ENCODE measurements around the gene HOXA13.
A peak's percentile ranks its signal among the peaks of the same experiment; 100 is the strongest.

Gene HOXA13

DNA sequence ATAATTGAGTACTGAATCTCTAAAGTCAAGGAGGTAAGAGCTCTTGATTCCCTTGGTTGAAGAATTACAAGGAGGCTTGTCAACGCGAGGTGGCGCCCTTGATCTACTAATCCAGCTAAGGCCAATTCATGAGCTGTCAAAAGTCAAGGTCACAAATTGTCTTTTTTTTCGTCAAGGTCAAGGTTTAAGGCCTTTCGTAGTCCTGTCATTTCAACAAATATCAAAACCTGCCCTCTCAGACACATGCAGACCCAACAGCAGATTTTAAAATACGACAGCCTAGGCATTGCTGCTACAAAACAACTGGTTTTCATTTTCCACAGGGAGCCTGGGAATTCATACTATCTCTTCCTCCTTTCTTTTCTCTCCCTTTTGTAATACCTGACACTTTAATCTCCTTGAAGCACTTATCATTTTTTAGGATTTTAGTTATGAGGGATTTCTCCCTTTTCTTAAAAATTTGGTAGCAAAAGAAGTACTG, 3.6 kb downstream of the HOXA13 start:
- H3K27ac ChIP-seq: no peak overlapping the region
- no peak overlapping the region for H3K4me3 ChIP-seq

DNA sequence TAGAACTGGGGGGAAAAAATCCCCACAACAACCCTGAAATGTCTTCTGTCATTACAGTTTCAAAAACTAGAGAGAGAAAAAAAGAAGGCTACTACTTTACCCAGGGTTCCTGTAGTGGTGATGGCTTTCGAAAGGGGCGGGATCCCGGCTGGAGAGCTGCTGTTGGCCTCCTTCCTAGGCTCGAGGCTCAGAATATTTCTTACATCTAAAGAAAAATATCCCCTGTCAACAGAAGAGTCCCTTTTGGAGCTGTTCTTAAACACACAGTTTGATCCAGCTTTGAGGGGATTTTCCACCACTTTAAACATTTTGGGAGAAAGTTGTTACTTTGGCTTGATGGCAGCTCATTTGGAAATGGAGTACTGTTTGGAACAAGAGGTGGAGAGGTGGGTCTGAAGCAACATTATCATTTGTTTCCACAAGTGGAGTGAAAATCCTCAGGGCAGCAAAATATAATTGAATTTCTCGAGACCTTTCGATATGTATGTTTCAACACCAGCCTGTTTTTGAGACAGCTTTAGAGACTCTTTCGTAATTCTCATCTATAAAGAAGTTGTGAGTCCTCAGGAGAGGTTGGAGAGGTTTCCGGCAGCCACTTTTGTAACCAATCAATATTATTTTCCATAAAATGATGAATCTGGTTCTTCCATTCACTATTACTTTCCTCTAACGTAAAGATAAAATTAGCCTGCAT, 5.1 kb downstream of the HOXA13 start:
- H3K27ac ChIP-seq: peak overlapping the region in 1 of 21 experiments; percentile 14

DNA sequence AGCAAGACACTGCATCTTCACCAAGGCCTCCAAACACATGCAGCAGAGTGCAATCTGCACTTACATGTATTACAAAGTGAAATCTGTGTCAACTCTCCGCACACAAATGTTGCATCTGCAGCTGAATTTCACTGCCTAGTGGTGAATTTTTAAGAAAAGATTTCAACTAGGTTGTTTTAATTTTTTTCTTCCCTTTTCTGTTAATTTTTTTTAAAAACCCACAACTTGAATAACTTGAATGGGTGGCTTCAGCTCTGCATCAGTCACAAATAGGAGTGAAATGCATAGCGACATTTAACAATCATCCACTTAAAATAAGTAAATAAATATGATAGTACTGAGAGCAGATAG, 5.9 kb downstream of the HOXA13 start:
- Histone ChIP-seq H3K4me3 (peak overlapping the region in 1 of 7 experiments; percentile 28), H3K27ac (peak overlapping the region in 2 of 21 experiments; percentile 67)

More for the DNA sequence above, 5.1 kb downstream of the HOXA13 start:
- no peak overlapping the region for H3K4me3 ChIP-seq

DNA sequence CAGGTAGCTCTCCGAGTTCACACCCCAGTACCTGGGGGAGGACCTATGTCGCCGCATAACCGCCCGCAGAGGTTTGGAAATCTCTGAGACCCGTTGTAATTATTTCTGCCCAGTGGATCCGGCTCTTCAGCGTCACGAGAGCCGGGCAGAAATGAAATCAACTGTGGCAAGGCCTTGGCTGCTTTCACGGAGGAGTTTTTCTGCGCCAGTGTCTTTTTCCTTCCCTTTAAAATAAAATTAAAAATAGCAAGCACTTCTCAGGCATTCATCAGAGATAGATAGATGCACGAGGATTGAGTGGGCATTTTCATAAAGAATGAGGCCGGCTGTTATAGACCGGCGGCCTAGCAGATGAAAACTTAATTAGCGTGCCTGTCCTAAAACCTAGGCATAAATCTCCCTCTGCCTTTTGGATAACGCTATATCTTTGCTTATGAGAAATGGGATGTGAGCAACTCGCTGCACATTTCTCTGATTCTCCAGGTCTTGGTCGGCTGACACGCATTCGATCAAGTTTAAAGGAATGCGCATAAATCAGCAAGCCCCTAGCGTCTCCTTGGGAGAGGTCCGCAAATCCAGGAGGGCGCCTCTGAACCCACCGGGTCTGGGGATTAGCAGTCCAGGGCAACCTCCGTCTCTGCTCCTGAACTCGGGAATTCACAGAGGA, 6.4 kb downstream of the HOXA13 start:
- Histone ChIP-seq H3K4me3 (peak overlapping the region in 6 of 7 experiments; percentile 14 to 33 (median 19)), H3K27ac (peak overlapping the region in 5 of 21 experiments; percentile 47 to 78 (median 67))

DNA sequence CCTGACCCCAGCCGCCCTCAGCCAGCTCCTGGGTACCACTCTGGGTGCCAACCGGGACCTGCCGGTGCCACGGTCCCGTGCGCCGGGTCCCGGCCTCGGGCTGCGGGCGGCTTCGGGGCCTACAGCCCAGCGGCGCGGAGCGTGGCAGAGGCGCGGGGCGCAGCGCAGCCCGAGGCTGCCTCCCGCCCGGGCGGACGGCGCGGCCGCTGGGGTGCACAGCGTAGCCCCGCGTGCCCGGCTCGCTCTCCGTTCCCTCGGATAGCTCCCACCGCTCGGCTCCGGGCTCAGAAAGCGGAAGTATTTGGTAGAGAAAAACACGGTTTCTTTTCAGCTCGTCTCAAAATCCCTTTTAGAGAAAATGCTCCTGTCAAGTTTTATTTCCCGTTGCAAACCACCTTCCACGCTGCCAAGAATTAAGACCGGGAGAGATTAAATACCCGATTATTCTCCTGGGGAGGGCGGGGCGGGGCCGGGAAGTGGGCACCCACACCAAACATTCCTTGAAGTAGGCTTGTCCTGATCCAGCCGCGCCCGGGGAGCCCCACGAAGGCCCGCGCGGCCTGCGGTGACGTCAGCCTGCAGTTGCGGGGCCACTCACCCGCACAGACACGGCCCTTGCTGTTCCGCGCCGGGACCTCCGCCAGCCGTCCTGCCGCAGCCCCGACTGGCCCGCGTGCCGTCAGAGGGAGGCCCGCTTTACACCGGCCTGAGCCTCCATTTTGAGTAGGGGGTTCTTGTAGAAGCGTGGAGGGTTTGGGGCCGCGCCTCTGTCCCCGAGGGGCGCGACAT, 7.2 kb downstream of the HOXA13 start:
- Histone ChIP-seq H3K27ac (peak overlapping the region in 6 of 21 experiments; percentile 32 to 78 (median 67)), H3K4me3 (peak overlapping the region; percentile 14 to 33 (median 20))

DNA sequence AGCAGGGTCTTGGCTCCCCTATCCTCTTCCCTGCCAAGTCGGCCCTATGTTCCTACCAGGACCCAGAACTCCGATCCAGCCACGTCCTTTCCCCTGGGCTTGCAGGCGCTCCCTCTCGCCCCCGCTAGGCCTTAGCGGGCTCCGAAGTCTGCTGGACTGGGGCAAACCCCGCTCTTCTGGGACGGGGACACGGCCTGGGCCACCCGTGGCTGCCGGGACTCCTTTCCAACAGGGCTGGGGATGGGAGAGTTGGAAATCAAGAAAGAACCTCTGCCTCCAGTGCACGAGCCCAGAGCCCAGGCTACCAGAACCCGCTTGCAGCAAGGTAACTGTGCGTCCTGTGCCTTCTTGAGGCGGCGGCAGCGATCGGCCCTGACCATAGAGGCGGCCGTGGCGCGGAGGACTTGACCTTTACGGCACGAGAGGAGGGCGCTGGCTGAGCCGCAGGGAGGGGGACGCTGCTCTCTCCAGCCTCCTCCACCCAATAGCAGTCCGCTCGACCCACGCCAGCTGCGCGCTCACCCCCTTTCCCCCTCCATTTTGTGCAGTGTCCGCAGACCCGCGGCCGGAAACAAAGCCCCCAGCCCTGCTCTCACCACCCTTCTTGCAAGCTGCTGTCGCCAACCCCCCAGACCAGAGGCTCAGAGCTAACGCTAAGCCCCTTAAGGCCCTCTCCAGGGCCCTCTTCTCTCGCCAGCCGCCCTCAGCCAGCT, 7.9 kb downstream of the HOXA13 start:
- Histone ChIP-seq H3K4me3 (peak overlapping the region in 4 of 7 experiments; percentile 18 to 33 (median 25)), H3K27ac (peak overlapping the region in 4 of 21 experiments; percentile 67 to 78 (median 70))

DNA sequence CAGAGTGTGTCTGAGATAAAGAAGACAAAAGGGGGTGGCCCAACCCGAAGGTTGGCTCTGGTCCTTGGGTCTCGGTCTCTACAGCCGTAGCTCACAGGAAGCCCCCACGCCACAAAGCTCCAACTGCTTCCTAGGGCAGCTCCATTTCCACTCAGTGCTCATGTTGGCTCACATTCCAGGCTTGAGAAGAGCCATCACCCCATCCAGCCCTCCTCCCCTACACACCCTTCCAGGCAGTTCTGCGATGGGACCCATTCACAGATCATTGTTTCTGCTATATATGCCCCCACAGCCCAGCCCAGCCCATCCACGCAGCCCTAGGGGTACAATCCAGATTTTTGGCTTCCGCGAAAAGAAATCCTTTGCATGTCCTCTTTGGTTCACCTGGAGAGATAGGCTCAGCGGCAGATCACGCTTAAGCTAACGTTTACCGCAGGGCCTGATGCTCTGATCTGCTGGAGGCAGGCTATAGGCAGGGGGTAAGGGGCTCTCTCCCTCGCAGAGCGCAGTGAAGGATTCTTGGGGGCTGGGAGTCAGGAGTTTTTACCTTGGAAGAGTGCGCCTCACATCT, 8.6 kb downstream of the HOXA13 start:
- no peak overlapping the region for H3K4me3 ChIP-seq
- peak overlapping the region in 3 of 21 experiments; percentile 67 to 78 (median 72) for H3K27ac ChIP-seq

DNA sequence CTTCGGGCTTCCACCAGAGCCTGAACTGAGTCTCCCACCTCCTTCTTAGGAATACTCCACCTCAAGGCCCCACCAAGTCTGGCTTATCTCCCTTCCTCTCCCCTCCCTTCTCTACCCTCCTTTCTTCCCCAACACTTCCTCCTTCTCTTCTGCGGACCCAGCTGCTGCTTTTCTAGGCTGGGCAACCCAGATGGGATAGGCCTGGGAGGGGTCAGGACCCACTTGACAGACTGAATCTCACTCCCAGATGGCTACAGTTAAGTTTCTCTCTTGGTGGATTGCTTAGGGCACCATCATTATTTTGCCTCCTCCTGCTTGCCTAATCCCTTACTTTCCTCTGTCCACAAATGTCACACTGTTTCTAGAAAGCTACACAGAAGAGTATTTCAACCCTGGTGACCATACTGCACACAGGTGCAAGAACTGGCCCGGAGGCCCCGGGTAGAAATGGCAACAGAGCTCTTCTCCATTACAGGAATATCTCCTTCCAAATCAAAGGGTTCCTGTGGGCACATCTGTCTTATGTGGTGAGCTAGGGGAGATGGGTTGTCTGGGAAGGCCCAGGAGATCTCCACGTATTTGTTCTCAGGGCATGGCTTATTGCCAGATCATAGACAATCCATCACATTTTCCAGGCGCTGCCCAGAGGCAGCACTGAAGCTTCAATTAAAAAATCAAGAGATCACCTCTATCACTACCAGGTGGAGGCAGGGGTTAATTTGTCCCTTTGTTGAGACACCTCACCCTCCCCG, 9.7 kb downstream of the HOXA13 start:
- Histone ChIP-seq H3K4me3 (no peak overlapping the region), H3K27ac (peak overlapping the region in 2 of 21 experiments; percentile 2 to 64)

DNA sequence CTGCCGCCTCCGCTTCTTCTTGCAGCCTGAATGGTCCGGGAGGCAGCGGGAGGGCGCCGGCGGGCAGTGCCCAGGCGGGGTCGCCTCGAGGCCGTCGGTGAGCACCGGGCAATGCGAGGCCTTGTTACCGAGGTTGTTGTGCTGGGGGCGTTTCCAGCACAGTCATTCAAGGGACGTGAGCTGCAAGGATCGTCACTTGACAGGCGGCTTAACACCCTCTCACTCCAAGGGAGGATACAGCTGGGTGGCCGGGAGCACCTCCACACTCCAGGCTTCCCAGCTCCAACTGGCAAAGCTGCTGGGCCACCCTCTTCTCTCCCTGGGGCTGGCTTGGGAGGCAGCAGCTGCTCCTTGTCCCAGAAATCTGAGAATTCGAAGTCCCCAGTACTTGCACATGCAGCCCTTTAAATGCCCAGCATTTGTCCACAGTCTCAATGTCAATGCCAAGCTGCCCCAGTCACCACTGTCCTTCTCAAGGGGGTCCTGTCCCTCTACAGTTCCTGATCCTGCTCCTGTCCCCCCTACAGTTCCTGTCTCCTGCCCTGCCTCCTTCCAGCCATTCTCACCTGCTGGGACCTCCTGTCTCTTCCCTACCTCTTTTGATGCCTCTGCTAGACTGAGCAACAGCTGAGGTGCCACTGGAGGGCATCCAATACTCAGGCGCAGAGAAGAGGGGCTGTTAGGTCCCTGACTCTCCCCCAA, 10.4 kb downstream of the HOXA13 start:
- Histone ChIP-seq H3K4me3 (peak overlapping the region in 1 of 7 experiments; percentile 15), H3K27ac (peak overlapping the region in 5 of 21 experiments; percentile 51 to 78 (median 67))

DNA sequence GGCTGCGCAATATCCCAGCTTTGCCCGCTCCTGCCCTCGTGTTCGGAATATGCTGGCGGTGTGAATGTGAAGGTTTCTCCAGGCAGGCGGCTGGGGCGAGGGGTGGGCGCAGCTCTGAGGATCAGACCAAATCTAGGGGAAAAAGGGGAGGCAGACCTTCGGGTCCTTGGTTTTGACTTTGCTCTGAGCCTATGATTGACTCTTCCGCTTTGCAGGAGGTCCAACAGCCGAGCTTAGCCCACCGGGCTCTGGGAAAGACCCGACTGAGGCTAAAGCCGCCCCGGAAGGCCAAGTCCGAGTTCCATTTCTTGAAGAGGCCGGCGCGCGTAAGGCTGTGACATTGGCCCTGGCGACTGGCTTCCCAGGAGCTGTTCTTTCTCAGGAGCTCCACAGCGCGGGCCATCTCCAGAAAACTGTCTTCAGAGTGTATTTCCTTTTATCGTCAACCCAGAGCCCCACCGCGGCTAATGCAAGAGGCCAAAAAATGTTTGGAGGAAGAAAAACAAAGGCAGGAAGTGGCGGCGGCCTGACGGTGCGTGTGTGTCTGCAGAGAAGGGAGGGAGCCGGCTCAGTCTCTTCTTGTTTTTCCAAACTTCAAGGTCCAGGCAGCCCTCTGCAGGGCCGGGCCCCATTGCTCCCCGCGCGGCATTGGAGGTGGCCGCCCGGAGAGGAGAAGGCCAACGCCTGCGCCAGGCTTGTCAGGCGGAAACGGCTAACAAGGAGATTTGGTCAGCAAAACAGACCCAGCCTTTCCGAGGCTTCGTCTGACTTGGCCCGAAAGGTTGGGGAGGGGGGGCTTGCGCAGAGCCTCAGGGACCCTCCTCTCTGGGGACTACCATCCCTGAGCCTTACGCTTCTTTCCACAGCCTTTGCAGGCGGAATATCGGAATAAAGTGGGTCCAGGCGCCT, 11.3 kb downstream of the HOXA13 start:
- Histone ChIP-seq H3K4me3 (peak overlapping the region in 5 of 7 experiments; percentile 1 to 15 (median 6)), H3K27ac (peak overlapping the region in 6 of 21 experiments; percentile 3 to 78 (median 66))

DNA sequence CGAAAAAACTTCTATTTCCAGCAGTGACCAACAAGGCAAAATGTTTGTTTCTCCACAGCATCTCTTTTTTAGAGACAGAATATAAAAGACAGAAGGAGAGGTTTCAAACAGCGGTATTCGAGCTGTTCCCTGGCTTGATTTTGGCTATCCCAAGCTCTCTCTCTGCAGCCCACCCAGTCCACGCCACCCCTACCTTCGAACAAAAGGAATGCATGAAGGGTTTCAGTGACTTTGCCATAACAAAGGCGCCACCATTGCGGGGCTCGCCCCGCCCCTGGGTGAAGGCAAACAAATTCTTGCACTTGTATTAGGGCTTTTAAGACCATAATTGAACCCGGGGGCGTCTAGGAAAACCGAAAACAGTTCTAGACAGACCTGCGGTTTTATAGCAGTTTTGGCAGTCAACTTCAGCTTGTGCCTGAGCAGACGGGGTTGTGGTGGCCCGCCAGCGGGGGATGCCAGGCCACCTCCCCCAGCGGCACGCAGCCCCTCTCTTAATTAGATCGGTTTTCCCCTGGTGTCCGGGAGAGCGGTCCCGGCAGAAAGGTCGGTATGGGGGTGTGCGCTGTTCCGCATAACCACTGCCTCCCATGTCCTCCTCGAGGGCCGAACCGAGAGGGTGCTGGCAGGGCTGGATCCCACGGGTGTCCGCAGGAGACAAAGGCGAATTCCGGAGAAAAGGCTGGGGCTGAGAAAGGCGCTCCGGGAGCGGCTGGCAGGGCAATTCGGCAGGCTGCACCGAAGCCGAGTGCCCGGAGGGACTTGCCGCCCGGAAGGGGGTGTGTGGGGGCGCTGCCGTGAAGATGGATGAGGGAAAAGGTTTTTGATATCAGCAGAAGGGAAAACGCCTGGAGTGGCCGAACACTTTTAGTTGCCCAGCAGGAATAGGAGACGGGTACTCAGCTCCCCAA, 12.2 kb downstream of the HOXA13 start:
- Histone ChIP-seq H3K4me3 (peak overlapping the region in 4 of 7 experiments; percentile 3 to 15 (median 8)), H3K27ac (peak overlapping the region in 6 of 21 experiments; percentile 3 to 78 (median 66))

DNA sequence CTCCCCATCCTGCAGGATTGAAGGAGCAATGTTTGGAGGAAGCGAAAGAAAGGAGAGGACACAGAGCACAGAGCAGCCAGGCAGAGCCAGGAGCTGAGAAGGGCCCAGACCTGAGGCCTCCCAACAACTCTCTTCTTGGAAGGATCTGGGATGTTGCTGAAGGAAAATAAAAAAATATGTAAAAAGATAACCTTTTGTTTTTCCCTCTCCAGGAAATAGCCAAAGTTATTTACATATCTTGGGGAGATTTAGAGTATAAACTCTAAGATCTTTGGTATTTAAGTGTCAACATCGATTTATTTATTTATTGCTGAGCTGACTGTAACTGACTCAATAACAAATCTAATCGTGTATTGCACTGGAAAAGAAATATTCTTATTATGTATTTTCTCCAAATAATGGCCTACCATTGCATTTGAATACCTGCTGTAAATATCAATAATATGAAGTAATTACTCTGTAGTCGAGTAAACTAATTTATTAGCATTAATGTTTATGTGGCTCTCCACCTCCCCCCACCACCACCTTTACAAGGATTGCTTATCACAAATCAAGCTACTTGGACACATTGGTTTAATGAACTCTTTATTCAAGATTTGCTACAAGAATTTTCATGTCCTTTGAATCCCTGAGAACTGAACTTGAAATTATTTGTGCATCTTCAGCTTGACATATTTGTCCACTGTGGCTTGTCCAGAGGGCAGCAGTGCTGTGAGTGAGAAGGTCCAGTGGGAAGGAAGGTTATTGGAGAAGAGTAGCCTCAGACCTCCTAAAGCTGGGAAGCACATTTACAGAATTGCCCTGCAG, 13.0 kb downstream of the HOXA13 start:
- Histone ChIP-seq H3K4me3 (no peak overlapping the region), H3K27ac (peak overlapping the region in 5 of 21 experiments; percentile 25 to 81 (median 74))

DNA sequence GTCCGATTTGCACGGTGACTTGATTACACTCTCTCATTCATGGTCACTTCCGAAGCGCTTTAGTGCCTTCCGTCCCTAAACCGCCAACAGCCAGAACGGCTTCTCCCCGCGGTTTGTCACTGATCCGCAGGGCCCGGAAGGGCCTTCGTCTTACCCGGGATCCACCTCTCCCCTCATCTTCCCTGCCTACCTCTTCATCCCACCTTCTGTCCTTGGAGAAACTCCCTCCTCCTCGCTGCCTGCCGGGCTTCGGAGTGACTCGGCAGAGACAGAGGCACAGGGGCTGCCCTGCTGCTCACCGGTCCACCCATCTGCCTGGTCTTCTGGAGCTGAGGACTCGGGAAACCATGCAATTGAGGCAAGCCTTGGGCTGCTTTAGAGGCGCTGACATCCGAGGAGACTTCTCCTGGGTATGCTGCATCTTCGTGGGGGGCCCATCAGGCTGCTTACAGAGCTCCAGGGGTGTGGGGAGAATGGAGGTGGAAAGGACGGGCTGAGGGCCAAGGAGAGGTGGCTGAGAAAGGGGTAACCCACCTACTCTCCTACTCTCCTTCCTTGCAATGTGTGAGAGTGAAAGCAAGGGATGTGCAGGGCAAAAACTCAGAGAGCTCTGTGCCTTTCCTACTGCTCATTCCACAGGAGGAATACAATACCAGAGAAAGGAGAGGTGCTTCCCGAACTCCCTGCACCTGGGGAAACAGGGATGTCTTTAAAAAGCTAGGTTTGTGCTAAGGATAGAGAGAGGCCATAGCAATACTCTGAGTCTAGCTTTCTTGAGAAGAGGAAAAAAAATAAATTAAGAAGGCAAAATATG, 13.8 kb downstream of the HOXA13 start:
- H3K4me3 ChIP-seq: peak overlapping the region in 2 of 7 experiments; percentile 43 to 48
- H3K27ac ChIP-seq: peak overlapping the region in 7 of 21 experiments; percentile 34 to 81 (median 75)
